ENCODE results near the gene SPOPL.

Gene SPOPL

DNA sequence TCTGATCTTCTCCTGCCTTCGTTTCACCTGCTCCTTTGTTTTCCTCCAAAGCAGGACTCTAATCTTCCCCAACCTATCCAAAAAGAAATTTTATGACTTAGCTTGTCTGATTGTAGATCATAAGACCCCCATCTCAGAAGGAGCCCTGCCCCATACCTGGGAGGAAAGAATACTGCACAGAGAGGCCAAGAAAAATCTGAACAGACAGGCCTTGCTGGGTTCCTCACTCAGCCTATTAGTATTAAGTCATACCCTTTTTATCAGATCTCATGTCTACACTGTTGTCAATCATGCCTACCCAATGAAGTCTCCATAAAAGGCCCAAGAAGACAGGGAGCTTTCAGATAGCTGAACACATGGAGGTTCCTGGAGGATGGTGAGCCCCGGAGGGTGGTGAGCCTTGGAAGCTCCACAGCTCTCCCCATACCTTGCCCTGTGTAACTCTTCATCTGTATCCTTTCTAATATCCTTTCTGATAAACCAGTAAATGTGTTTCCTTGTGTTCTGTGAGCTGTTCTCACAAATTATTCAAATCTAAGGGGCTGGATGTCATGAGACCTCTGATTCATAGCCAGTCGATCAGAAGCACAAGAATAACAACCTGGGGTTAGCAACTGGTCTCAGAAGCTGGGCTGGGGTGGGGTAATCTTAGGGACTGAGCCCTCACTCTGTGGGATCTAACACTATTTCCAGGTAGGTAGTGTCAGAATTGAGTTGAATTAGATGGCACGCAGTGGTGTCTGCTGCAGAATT, 108.8 kb downstream of the SPOPL start:
- DNase-seq = no peak

DNA sequence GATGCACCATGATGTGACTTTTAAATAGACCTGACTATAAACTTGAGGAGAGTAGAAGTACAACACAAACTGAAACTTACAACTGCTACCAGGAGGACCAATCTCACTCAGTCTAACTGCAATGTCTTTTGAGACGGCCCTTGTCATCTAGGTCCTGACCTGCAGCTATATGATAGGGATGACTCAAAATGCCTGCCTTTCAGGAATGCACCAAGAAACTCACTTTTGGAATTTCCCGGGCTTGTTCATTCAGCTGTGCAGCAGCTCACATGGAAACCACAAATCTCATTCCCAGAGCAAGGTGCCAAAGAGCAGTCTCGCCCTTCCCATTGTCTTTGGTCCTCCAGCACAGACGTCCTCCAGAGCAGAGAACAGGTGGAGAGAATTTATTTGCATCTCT, 113.7 kb downstream of the SPOPL start:
- peak; percentile 54 for DNase-seq

DNA sequence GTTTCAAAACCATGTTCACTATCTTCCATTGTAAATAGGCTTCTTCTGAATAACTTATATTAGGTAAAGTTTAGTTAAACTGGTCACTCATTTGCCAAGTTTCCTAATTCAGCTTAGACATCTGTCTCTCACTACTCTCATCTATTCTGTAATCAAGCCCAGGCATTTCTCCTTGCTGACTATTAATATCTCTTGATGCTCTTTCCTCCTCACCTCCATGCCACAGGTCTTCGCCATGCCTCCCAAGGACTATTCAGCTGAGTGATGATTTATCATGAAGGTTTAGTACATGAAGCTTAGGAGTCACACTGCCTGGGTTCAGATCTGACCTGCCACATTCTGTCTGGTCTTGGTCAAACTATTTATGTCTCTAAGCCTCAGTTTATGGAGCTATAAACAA, 115.5 kb downstream of the SPOPL start:
- no peak for DNase-seq

- DNase-seq = no peak
Observed at GRCh38 chr2:138618971-138619370, 117.4 kb downstream of the SPOPL start.

GRCh38 chr2:138620431-138620830, 118.9 kb downstream of the SPOPL start:
- DNase-seq = no peak

- DNase-seq = no peak
Observed at GRCh38 chr2:138621139-138621538, 119.6 kb downstream of the SPOPL start.

GRCh38 chr2:138622613-138623012, 121.0 kb downstream of the SPOPL start:
- DNase-seq = no peak
